Spinal cord (tissue), 10 donors: ENCODE data around the gene RNF8. TPM values are rescaled to one million over a fixed set of nuclear protein-coding genes. Genes with fewer than 3 reads are reported as not detected.
A peak's percentile ranks its signal among the peaks of the same experiment; 100 is the strongest.

ENCODE experiments used
- DNase-seq, 6 donors: peaks; one replicate each; pipeline versions ENCODE4 v3.0.0 to v3.0.0-alpha.2; 2013 to 2015; ENCODE audit warnings: low spot score in 6 of 6, low read depth in 4 of 6
- H3K27ac ChIP-seq: one replicate; pipeline ENCODE4 v1.5.1; 2013; ENCODE audit warnings: low read depth, low read length, control low read depth
- H3K27me3 ChIP-seq: one replicate; pipeline ENCODE4 v1.6.1; 2013; ENCODE audit warnings: low read length; ENCODE audit not compliant: control insufficient read depth, insufficient read depth
- H3K36me3 ChIP-seq: one replicate; pipeline ENCODE4 v1.6.1; 2013; ENCODE audit warnings: low read length; ENCODE audit not compliant: control insufficient read depth, insufficient read depth
- H3K4me1 ChIP-seq: one replicate; pipeline ENCODE4 v1.6.1; 2013; ENCODE audit warnings: low read length; ENCODE audit not compliant: control insufficient read depth, insufficient read depth
- H3K4me3 ChIP-seq: one replicate; pipeline ENCODE4 v1.5.1; 2013; ENCODE audit warnings: low read depth, low read length, control low read depth
- H3K9me3 ChIP-seq: one replicate; pipeline ENCODE4 v1.6.1; 2013; ENCODE audit warnings: low read length; ENCODE audit not compliant: control insufficient read depth, insufficient read depth
- whole genome bisulfite sequencing: methylation state at CpG from one replicate; pipeline ENCODE4 v1.1.5; 2013; ENCODE audit warnings: missing lambda C conversion rate; ENCODE audit not compliant: insufficient coverage; 5-methylcytosine and 5-hydroxymethylcytosine counted together
- polyA plus RNA-seq, 2 donors: library from polyadenylated mRNA; unstranded; fragments of 120-200 nt; gene quantifications; one replicate each; pipeline ENCODE4 v1.2.1, GENCODE V29; 2013; ENCODE audit not compliant: insufficient read length in 2 of 2
- total RNA-seq, 2 donors: library from RNA; depleted of rRNA in 1 of 2; stranded (reverse); fragments of 120-200 nt in 1 of 2; fragments of >200 nt in 1 of 2; gene quantifications; one replicate each; pipeline versions ENCODE4 v1.2.3 to v1.2.4, GENCODE V29; 2013 to 2014
- donor health status: healthy.

RNF8 gene
- total and polyA plus RNA-seq, 4 donors, result 22.8 to 31.0 (median 27.2) TPM

- Histone ChIP-seq H3K27me3 (no peaks in the 10 kb centered on the region), H3K4me3 (peak overlapping the region; percentile 95), H3K36me3 (no peaks in the 10 kb centered on the region), H3K9me3 (no peaks in the 10 kb centered on the region), H3K27ac (no peak overlapping the region), H3K4me1 (peaks cover 6% of the 10 kb centered on the region)
- 3% methylated on average over 38 of the region's 44 CpGs for WGBS
- DNase-seq, result peak in 2 of 6 donors; percentile 1 to 7
Measured at GRCh38 chr6:37354526-37355384, 972 bp downstream of the RNF8 start.

GRCh38 chr6:37357288-37357687, 3.5 kb downstream of the RNF8 start:
- H3K4me1 ChIP-seq, result peaks cover 6% of the 10 kb centered on the region
- DNase-seq, result no peak
- WGBS, result no CpG with 5 or more reads among the region's 1 CpG

GRCh38 chr6:37357860-37358259, 4.1 kb downstream of the RNF8 start:
- DNase-seq, result no peak
- Histone ChIP-seq H3K4me3 (no peak overlapping the region), H3K36me3 (no peaks in the 10 kb centered on the region), H3K27me3 (no peaks in the 10 kb centered on the region), H3K27ac (no peak overlapping the region), H3K9me3 (no peaks in the 10 kb centered on the region), H3K4me1 (peaks cover 6% of the 10 kb centered on the region)
- 80% methylated on average over 1 of the region's 2 CpGs for WGBS

More at GRCh38 chr6:37357288-37357687, 3.5 kb downstream of the RNF8 start:
- no peaks in the 10 kb centered on the region for H3K9me3 ChIP-seq
- H3K27ac ChIP-seq, result no peak overlapping the region
- H3K36me3 ChIP-seq, result no peaks in the 10 kb centered on the region
- H3K4me3 ChIP-seq, result no peak overlapping the region
- H3K27me3 ChIP-seq, result no peaks in the 10 kb centered on the region

DNA sequence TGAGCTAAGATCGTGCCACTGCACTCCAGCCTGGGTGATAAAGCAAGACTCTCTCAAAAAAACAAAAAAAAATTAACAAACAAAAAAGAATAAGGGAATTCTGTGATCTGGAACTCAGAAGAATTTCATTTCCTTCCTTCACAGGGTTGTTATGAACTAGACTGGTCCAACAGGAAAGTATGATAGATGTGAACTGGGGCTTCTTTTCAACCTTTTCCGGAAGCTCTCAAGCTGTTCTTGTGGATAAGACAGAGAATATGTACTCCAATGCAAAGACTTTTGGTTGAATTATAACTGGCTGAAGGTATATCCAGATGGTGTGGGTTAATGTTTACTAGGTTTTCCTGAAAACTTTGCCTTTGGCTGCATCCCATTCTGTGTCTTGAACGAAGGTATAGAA, 5.3 kb downstream of the RNF8 start:
- no peaks in the 10 kb centered on the region for H3K9me3 ChIP-seq
- no peak overlapping the region for H3K4me3 ChIP-seq
- no peaks in the 10 kb centered on the region for H3K27me3 ChIP-seq
- peaks cover 6% of the 10 kb centered on the region for H3K4me1 ChIP-seq
- WGBS, result 88% methylated on average over 1 of the region's 3 CpGs
- H3K36me3 ChIP-seq, result peaks cover 3% of the 10 kb centered on the region
- H3K27ac ChIP-seq, result no peak overlapping the region
- DNase-seq, result no peak

GRCh38 chr6:37362101-37362828, 8.5 kb downstream of the RNF8 start:
- DNase-seq, result no peak
- Histone ChIP-seq H3K27ac (no peak overlapping the region), H3K4me3 (no peak overlapping the region), H3K36me3 (peaks cover 3% of the 10 kb centered on the region), H3K27me3 (no peaks in the 10 kb centered on the region), H3K4me1 (no peaks in the 10 kb centered on the region), H3K9me3 (no peaks in the 10 kb centered on the region)
- 83% methylated on average over 1 of the region's 2 CpGs for WGBS

- 43% methylated on average over 1 of the region's 2 CpGs for WGBS
Measured at GRCh38 chr6:37365791-37366190, 12.0 kb downstream of the RNF8 start.

DNA sequence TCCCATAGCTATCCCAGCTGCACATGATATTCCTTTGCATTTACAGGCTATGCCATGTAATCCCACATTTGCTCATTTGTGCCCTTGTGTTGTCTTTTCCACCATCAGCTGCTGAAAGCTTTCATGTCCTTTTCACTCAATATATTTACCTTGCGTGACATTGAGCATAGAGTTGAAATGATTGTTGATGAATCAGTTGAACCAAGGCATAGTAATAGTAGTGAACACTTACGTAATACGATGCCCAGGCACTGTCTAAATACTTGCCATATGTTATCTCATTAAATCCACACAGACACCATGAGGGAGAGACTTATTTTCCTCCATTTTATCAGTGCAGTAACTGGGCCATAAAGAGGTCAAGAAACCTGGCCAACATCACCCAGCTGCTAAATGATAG, 13.1 kb downstream of the RNF8 start:
- Histone ChIP-seq H3K4me3 (no peak overlapping the region), H3K9me3 (no peaks in the 10 kb centered on the region), H3K4me1 (no peaks in the 10 kb centered on the region), H3K27me3 (no peaks in the 10 kb centered on the region), H3K27ac (no peak overlapping the region), H3K36me3 (peaks cover 19% of the 10 kb centered on the region)
- no peak for DNase-seq
- 100% methylated on average over 1 of the region's 3 CpGs for WGBS

More at GRCh38 chr6:37365791-37366190, 12.0 kb downstream of the RNF8 start:
- no peaks in the 10 kb centered on the region for H3K9me3 ChIP-seq
- no peak overlapping the region for H3K4me3 ChIP-seq
- DNase-seq, result peak in 2 of 6 donors; percentile 56 to 66
- H3K36me3 ChIP-seq, result peaks cover 10% of the 10 kb centered on the region
- H3K27ac ChIP-seq, result no peak overlapping the region
- H3K4me1 ChIP-seq, result no peaks in the 10 kb centered on the region
- H3K27me3 ChIP-seq, result no peaks in the 10 kb centered on the region

GRCh38 chr6:37368961-37369320, 15.2 kb downstream of the RNF8 start:
- H3K9me3 ChIP-seq, result no peaks in the 10 kb centered on the region
- H3K4me1 ChIP-seq, result no peaks in the 10 kb centered on the region
- WGBS, result 100% methylated on average over 1 of the region's 1 CpG
- H3K27ac ChIP-seq, result no peak overlapping the region
- peaks cover 22% of the 10 kb centered on the region for H3K36me3 ChIP-seq
- H3K27me3 ChIP-seq, result no peaks in the 10 kb centered on the region
- no peak for DNase-seq
- H3K4me3 ChIP-seq, result no peak overlapping the region

- no CpG with 5 or more reads among the region's 1 CpG for WGBS
- Histone ChIP-seq H3K27ac (no peak overlapping the region), H3K4me3 (no peak overlapping the region), H3K9me3 (no peaks in the 10 kb centered on the region), H3K36me3 (peaks cover 22% of the 10 kb centered on the region), H3K27me3 (no peaks in the 10 kb centered on the region), H3K4me1 (no peaks in the 10 kb centered on the region)
- DNase-seq, result no peak
Measured at GRCh38 chr6:37369321-37370201, 15.8 kb downstream of the RNF8 start.
